HFFc6 (cell line): Measurements from ENCODE around the gene MMP7. TPM values are rescaled to one million over a fixed set of nuclear protein-coding genes. Genes with fewer than 3 reads are reported as not detected.

Experiments used
- DNase-seq: peaks from one replicate; pipeline ENCODE4 v3.0.0-alpha.2; 2018
- H3K27ac Mint-ChIP-seq: 2 replicates; pipeline ENCODE4 v1.8.0; 2020; ENCODE audit warnings: mild to moderate bottlenecking, mixed read lengths
- H3K27me3 Mint-ChIP-seq: 2 replicates; pipeline ENCODE4 v1.8.0; 2021; ENCODE audit warnings: mild to moderate bottlenecking, moderate library complexity, mixed read lengths; ENCODE audit not compliant: insufficient read depth
- H3K36me3 Mint-ChIP-seq: 2 replicates; pipeline ENCODE4 v1.8.0; 2021; ENCODE audit warnings: low read depth, mixed read lengths
- H3K4me1 Mint-ChIP-seq: 2 replicates; pipeline ENCODE4 v1.8.0; 2020; ENCODE audit warnings: low read depth, mixed read lengths
- H3K4me3 Mint-ChIP-seq: 2 replicates; pipeline ENCODE4 v1.8.0; 2020; ENCODE audit warnings: mild to moderate bottlenecking, moderate library complexity, mixed read lengths
- H3K9me3 Mint-ChIP-seq: 2 replicates; pipeline ENCODE4 v1.8.0; 2020; ENCODE audit warnings: mild to moderate bottlenecking, mixed read lengths
- total RNA-seq, 6 experiments: library from RNA; stranded (reverse); fragmentation: NEBNext Ultra II Directional; extraction: Animal tissue kit (Norgen Biotek cat#: 25700); gene quantifications; 2 replicates in 1 of 6; 3 replicates in 5 of 6; pipeline ENCODE4 v1.2.3, GENCODE V29; 2021
- TF ChIP-seq, protein P1 (sequence below): fragments of 200-600 bp; sonication (generic); IDR thresholded peaks from 2 replicates; pipeline ENCODE4 v1.5.0; 2021; ENCODE audit warnings: antibody characterized with exemption, mild to moderate bottlenecking

Gene MMP7
- total RNA-seq, 6 experiments from 2014 or later: not detected

DNA sequence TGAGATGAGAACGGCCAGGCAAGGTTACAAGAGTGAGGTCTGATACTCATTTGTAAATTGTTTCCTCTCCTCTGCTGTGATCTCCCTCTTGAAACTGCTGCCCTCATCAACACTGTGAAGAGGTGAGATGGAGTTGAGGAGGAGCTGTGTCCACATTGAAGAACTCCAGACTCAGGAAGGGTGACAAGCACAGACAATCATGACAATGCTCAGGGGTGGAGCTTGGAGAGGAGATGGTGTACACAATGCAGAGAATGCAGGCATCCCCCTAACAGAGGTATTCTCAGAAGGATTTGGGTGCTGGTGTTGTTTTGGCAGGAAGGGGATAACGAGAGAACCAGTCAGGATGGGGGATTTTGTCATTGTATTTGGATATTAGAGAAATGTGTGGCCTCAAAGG is 21.5 kb upstream of the MMP7 start:
- H3K9me3 Mint-ChIP-seq: no peaks in the 10 kb centered on the region
- peaks cover 9% of the 10 kb centered on the region; the same call in 1 of the 2 replicates for H3K4me1 Mint-ChIP-seq
- TF ChIP-seq, protein P1, sequence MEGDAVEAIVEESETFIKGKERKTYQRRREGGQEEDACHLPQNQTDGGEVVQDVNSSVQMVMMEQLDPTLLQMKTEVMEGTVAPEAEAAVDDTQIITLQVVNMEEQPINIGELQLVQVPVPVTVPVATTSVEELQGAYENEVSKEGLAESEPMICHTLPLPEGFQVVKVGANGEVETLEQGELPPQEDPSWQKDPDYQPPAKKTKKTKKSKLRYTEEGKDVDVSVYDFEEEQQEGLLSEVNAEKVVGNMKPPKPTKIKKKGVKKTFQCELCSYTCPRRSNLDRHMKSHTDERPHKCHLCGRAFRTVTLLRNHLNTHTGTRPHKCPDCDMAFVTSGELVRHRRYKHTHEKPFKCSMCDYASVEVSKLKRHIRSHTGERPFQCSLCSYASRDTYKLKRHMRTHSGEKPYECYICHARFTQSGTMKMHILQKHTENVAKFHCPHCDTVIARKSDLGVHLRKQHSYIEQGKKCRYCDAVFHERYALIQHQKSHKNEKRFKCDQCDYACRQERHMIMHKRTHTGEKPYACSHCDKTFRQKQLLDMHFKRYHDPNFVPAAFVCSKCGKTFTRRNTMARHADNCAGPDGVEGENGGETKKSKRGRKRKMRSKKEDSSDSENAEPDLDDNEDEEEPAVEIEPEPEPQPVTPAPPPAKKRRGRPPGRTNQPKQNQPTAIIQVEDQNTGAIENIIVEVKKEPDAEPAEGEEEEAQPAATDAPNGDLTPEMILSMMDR: no peak
- peaks cover 22% of the 10 kb centered on the region for H3K27me3 Mint-ChIP-seq
- DNase-seq: no peak
- no peaks in the 10 kb centered on the region for H3K36me3 Mint-ChIP-seq
- no peak overlapping the region for H3K27ac Mint-ChIP-seq
- H3K4me3 Mint-ChIP-seq: no peak overlapping the region

- Mint-ChIP-seq H3K36me3 (no peaks in the 10 kb centered on the region), H3K27me3 (peaks cover 22% of the 10 kb centered on the region)
- DNase-seq: no peak
Measured at GRCh38 chr11:102551169-102551781, 20.7 kb upstream of the MMP7 start.

GRCh38 chr11:102546923-102547471 is 16.4 kb upstream of the MMP7 start:
- Mint-ChIP-seq H3K27me3 (peaks cover 25% of the 10 kb centered on the region), H3K4me3 (no peak overlapping the region), H3K27ac (no peak overlapping the region), H3K36me3 (no peaks in the 10 kb centered on the region), H3K9me3 (no peaks in the 10 kb centered on the region), H3K4me1 (peaks cover 2% of the 10 kb centered on the region; the same call in 1 of the 2 replicates)
- TF ChIP-seq, protein P1: no peak
- no peak for DNase-seq

More at GRCh38 chr11:102551169-102551781, 20.7 kb upstream of the MMP7 start:
- H3K4me3 Mint-ChIP-seq: no peak overlapping the region
- H3K27ac Mint-ChIP-seq: no peak overlapping the region
- TF ChIP-seq, protein P1: no peak
- no peaks in the 10 kb centered on the region for H3K9me3 Mint-ChIP-seq
- H3K4me1 Mint-ChIP-seq: peaks cover 9% of the 10 kb centered on the region; the same call in 1 of the 2 replicates

- H3K27me3 Mint-ChIP-seq: peaks cover 24% of the 10 kb centered on the region
- no peak for DNase-seq
- H3K4me1 Mint-ChIP-seq: no peaks in the 10 kb centered on the region
- H3K4me3 Mint-ChIP-seq: no peak overlapping the region
- no peaks in the 10 kb centered on the region for H3K36me3 Mint-ChIP-seq
- H3K27ac Mint-ChIP-seq: no peak overlapping the region
- TF ChIP-seq, protein P1: no peak
- no peaks in the 10 kb centered on the region for H3K9me3 Mint-ChIP-seq
Measured at GRCh38 chr11:102546427-102546826, 15.9 kb upstream of the MMP7 start.

GRCh38 chr11:102545701-102546100 is 15.2 kb upstream of the MMP7 start:
- TF ChIP-seq, protein P1: no peak
- DNase-seq: no peak
- Mint-ChIP-seq H3K36me3 (no peaks in the 10 kb centered on the region), H3K9me3 (no peaks in the 10 kb centered on the region), H3K4me3 (no peak overlapping the region), H3K27me3 (peaks cover 21% of the 10 kb centered on the region), H3K27ac (no peak overlapping the region), H3K4me1 (no peaks in the 10 kb centered on the region)
